GM21576 (cell line): Measurements from ENCODE around the gene SLC22A25.
"Not testable (repeated sequence)": the region's sequence is repeated elsewhere in the genome, so short reads cannot be mapped to it uniquely, and the experiment has no call there.

Experiments used
- ATAC-seq: cut with Tn5 transposase; IDR thresholded peaks from one replicate; pipeline ENCODE4 v1.9.1; 2021; ENCODE audit warnings: mild to moderate bottlenecking, moderate library complexity; ENCODE audit not compliant: unreplicated experiment

Gene SLC22A25

GRCh38 chr11:63243533-63243932 is at the start of gene SLC22A25:
Gene SLC22A25, minus strand, starts transcription at chr11:63243599. Its CDS starts 13,947 bp downstream, at chr11:63229652.
- ATAC-seq, result no peak

GRCh38 chr11:63290285-63290684 is 46.9 kb upstream of the SLC22A25 start:
- no peak for ATAC-seq

DNA sequence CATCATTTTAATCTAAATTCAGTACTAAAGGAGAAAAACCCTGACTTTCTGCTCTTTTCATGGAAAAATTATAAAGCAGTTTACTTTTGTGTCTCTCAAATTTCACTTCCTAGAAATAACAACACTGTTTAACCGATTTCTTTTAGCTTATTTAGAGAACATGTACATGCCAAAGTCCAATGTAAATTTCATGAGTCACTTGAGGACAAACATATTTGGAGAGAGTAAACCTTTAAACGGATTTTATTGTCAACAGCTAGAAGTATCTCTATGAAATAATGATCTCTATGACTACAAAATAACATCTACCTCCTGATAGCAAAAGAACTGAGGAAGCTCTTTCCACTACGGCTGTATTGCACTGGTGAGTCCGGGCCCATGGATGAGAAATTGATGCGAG is 46.3 kb upstream of the SLC22A25 start:
- ATAC-seq, result no peak

GRCh38 chr11:63282579-63282978 is 39.2 kb upstream of the SLC22A25 start:
- no peak for ATAC-seq

GRCh38 chr11:63280920-63281319 is 37.5 kb upstream of the SLC22A25 start:
- no peak for ATAC-seq

DNA sequence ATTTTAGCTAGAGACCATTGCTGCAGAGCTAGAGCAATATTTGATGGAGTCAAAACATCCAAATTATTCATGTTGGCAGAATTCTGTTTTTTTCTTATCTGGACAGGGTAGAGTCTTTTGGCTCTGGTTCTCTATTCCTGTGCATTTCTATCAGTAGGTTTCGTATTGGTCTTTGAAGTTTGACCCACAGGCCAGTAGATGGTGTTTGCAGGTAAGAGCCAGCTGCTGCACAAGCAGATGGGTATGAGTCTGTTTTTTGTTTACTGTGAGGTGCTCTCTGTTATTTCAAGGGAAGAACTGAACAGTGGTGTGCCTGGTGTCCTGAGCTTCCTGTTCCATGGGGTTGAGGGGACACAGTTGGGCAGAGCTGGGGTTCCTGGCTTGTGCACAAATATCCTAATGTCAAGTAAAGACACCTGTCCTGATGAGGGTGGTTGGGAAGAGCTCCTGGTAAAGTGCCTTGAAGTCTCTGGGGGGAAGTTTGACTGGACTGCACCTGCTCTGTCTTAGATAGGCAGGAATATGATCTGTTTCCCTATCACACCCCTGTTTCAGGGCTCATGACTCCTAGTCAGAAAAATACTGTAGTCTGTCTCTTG is 34.0 kb upstream of the SLC22A25 start:
- ATAC-seq, result no peak

- ATAC-seq, result no peak
Observed at GRCh38 chr11:63274776-63275175, 31.4 kb upstream of the SLC22A25 start.

DNA sequence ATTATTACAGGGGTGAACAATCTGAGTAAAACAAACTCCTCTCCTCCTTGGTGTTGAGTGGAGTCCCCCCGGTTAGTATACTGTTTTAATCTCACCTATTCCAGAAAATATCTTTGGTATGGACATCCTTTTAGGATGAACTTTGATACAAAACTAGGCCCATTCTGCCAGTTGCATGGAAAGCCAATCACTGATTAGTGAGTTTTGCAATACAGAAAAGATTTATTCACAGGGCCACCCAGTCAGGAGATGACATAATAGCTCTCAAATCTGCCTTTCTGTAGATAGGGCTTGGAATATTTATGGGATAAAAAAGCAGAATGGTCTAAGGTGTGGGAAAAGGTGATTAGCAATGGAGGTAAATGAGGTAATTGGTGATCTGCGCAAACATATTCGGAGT is 30.3 kb upstream of the SLC22A25 start:
- ATAC-seq, result no peak

DNA sequence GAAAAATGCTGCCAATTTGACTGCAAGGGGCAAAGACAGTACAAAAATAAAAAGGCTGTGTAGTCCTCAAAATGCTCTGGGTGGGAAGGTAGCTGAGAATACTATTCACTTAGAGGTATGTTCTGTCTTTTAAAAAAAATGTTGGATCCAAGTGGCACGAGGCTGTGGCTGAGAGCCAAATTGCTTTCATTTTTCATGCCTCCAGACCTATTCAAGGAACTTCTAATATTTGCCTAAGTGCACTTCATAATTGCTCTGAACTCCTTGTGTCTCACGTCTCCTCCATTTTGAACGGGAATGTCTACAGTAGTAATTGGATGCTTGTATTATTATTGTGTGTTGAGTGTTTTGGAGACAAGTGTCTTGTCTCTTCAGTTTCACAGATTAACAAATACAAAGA is 19.1 kb upstream of the SLC22A25 start:
- no peak for ATAC-seq

GRCh38 chr11:63251312-63251711 is 7.9 kb upstream of the SLC22A25 start:
- ATAC-seq, result no peak

DNA sequence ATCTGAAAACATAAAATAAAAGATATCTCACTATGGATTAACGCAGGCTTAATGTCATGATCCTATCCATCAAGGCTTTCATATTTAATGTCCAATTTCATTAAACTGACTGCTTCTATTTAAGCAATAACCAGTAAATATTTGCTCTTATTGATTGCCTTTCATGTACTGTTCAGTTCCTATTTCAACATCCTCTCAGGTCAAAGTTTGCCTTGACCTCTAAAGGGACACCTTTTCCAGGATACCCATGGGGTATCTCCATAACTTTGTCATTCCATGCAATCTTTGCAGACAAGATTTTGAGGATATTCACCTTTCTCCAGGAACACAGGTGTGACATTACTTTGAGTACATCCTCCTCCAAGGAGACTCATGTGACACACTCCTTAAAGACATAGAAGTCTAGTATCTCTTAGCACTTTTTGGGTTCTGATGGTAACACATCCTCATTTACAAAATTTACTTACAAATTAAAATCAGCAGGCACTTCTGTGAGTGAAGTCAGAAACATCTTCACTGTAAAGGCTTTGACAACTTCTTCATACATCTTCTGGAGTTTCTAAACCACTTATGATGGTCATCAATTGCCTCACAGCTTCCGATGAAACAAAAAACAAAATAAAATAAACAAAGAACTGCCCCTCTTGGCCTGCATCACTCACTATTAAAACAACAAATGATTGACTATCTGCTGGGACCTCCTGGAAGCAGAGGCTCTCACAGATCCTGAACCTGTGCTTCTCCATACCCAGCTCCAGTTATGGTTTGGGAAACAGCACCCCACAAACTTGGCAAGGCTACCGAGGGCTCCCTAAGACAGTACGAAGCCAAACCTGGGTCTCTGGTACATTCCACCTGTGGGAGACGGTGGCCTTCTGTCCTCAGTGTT is 7.0 kb upstream of the SLC22A25 start:
- ATAC-seq, result no peak

- no peak for ATAC-seq
Observed at GRCh38 chr11:63248966-63249365, 5.6 kb upstream of the SLC22A25 start.

DNA sequence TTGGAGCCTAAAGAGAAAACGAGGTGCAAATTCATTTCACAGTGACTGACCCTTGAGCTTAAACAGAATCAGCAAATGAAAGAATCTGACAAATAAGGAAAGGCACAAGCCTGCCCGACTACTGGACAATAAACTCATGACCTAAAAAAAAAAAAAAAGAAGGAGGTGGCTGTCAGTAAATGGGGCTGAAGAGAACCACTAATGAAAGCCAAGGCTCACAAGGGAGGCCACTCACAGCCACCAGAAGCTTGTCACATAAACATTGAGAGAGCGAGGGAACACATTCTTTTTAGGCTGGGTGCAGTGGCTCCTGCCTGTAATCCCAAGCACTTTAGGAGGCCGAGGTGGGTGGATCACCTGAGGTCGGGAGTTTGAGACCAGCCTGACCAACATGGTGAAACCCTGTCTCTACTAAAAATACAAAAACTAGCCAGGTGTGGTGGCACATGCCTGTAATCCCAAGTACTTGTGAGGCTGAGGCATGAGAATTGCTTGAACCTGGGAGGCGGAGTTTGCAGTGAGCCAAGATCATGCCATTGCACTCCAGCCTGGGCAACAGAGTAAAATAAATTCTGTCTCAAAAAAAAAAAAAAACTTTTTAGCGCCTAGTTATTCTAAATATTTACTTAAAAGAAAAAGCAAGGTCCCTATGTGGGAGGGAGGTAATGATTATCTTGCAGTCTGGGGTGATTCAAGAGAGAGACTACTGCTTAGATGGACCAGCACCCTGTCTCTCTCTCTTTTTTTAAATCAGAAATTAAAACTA is 4.0 kb upstream of the SLC22A25 start:
- ATAC-seq, result not testable (repeated sequence)

DNA sequence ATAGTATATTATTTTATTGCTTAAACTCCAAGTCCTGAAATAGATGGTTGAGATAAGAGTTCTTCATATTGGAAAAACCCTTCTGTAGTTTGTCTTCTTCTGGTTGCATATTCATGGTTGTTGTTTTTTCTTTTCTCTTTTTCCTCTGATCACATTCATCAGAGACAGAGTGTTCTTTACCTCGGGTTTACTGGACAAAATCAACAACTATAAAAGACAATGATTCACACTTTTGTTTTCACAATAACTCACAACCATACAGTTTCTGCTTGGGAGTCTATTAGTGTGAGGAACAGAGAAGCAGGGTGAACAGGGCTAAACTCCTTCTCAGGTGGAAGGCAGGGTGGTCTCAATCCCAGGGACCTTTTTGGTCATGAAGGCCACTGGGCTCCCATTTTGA is 2.6 kb upstream of the SLC22A25 start:
- ATAC-seq, result no peak

DNA sequence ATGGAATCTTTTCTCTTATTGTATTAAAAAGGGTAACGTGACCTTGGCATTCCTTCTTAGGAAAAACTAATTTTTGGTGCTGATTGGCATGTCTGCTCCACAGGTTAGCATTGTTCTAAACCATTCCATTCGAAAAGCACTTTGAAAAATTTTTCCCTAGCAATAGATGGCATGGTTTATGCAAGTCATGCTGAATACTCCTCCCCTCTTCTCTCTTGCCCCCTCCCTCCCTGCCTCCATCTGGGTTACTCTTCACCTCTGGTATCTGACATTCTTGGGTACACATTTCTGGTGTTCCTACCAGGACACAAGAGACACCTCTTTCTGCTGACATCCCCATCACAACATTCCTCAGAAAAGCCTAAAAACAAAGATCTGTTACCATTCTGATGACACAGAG is 1.5 kb upstream of the SLC22A25 start:
- ATAC-seq, result no peak

DNA sequence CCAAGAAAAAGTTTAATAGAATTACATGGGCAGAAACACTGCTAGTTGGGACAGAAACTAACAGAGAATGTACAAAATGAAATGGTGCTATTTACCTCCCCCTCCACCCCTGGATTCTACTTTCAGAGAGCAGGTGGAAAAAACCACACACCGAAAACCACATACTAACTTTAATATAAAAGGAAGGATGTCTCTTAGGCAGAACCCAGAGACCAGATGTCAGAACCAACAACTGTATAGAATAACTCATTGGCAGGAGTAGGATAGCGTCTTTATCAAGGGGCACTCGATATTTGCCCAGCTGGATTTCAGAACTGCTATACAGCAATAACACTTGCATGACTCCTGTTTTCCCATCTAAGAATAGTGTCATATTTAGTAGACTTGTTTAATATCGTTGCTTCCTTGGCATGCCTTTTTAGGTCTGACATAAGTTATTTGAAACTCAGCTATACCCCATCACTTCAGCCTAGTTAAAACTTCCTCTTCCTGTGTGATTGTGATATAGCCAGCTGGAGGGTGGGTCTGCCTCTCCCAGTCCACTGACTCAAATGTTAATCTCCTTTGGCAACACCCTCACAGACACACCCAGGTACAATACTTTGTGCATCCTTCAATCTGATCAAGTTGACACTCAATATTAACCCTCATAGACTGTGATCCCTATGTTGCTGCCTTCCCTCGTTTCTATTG is 1.2 kb downstream of the SLC22A25 start:
- ATAC-seq, result no peak

DNA sequence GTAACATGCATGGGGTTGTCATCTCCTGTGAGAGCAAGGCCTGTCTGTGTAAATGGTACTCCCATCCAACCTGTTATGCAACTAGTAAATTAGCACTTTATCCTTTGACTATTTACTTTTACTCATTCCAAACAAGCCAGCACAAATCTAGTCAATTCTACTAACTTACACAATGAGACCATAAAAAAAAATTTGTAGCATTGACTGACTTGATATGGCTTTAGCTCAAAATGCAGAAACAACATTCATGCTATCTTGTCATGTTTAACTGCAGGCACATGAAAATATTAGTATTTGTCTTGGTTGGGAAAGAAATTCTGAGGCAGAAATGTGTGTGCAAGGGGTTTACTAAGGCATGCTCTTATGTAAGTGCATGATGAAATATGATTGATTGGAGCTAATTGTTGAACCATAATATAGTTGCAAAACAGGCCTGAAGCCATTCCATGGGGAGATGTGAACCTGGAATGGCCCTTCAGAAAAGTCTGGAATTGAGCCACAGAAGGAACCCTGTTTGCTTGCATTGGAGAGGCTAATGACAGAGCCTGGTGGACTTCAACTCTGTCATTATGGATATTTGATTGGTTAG is 2.5 kb downstream of the SLC22A25 start:
- no peak for ATAC-seq

- no peak for ATAC-seq
Observed at GRCh38 chr11:63240098-63240497, 3.3 kb downstream of the SLC22A25 start.

- ATAC-seq, result no peak
Observed at GRCh38 chr11:63239254-63239653, 4.1 kb downstream of the SLC22A25 start.

- ATAC-seq, result no peak
Observed at GRCh38 chr11:63237413-63237812, 6.0 kb downstream of the SLC22A25 start.
